Heart right ventricle (tissue), 16 donors: ENCODE measurements around the gene PTPRJ. TPM values are rescaled to one million over a fixed set of nuclear protein-coding genes. Genes with fewer than 3 reads are reported as not detected.

Source experiments
- ATAC-seq, 8 donors: fragments of 200-7000 bp; cut with Tn5 transposase; one replicate each; pipeline ENCODE4 v1.9.1; 2020; ENCODE audit warnings: mild to moderate bottlenecking in 8 of 8, moderate library complexity in 8 of 8, moderate number of reproducible peaks in 1 of 8
- DNase-seq, 2 donors: peaks; one replicate each; pipeline ENCODE4 v3.0.0-alpha.2; 2020
- H3K27ac ChIP-seq, 10 donors: fragments of 200-600 bp; sonication (generic) in 2 of 10; one replicate each; pipeline versions ENCODE4 v1.5.0 to v1.8.0; 2020 to 2022; ENCODE audit warnings: mild to moderate bottlenecking in 3 of 10
- H3K27me3 ChIP-seq, 7 donors: fragments of 200-600 bp; one replicate each; pipeline ENCODE4 v1.8.0; 2021 to 2022; ENCODE audit warnings: mild to moderate bottlenecking in 2 of 7
- H3K36me3 ChIP-seq, 9 donors: fragments of 200-600 bp; sonication (generic) in 1 of 9; one replicate each; pipeline versions ENCODE4 v1.5.0 to v1.8.0; 2020 to 2022; ENCODE audit warnings: mild to moderate bottlenecking in 2 of 9
- H3K4me1 ChIP-seq, 9 donors: fragments of 200-600 bp; sonication (generic) in 1 of 9; one replicate each; pipeline versions ENCODE4 v1.5.0 to v1.8.0; 2020 to 2022; ENCODE audit warnings: mild to moderate bottlenecking in 4 of 9
- H3K4me3 ChIP-seq, 10 donors: fragments of 200-600 bp; sonication (generic) in 2 of 10; one replicate each; pipeline versions ENCODE4 v1.5.0 to v1.8.0; 2020 to 2022; ENCODE audit warnings: mild to moderate bottlenecking in 7 of 10, moderate library complexity in 2 of 10
- H3K9me3 ChIP-seq, 11 donors: fragments of 200-600 bp in 10 of 11; sonication (generic) in 2 of 11; one replicate each; pipeline versions ENCODE4 v1.5.0 to v1.8.0; 2013 to 2022; ENCODE audit warnings: mild to moderate bottlenecking in 2 of 11, control low read depth in 1 of 11, moderate library complexity in 1 of 11
- CTCF ChIP-seq, 9 donors: fragments of 200-600 bp; sonication (generic) in 2 of 9; IDR thresholded peaks; one replicate each; pipeline versions ENCODE4 v1.5.0 to v1.8.0; 2021 to 2022; ENCODE audit warnings: antibody characterized with exemption in 9 of 9, mild to moderate bottlenecking in 5 of 9, moderate library complexity in 1 of 9
- WGBS, 2 donors: extraction: QIAGEN DNeasy Blood & Tissue Kit; methylation state at CpG; one replicate each; pipeline ENCODE4 v1.1.7; 2013; ENCODE audit warnings: inconsistent platforms in 1 of 2; 5-methylcytosine and 5-hydroxymethylcytosine counted together
- intact Hi-C, 10 donors: fragments of 100-400 bp; cut with DNase I; formaldehyde crosslinking; loops; one replicate each; pipeline versions ENCODE4 v1.11.1 to v1.14.2; 2022
- polyA plus RNA-seq, 2 donors: library from polyadenylated mRNA; stranded (reverse); fragments of 200-250 nt; gene quantifications; one replicate each; pipeline ENCODE4 v1.2.3, GENCODE V29; 2013
- total RNA-seq, 10 donors: library from RNA; stranded (reverse); fragmentation: NEBNext Ultra II Directional in 3 of 10; extraction: Animal tissue kit (Norgen Biotek cat#: 25700) in 3 of 10; gene quantifications; one replicate each; pipeline versions ENCODE4 v1.2.1 to v1.2.4, GENCODE V29; 2021 to 2023
- donor health status: Arrhythmogenic right ventricular cardiomyopathy.
- donor health status: ischemic (EF 13 %, LVEDD 7.1; RV severe dilation, severe dysfunction).
- donor health status: healthy with polysubstance abuse.
- donor health status: DM: no; HTN: yes; CAD: no.
- donor health status: DM: no; HTN: no; CAD: no.
- donor health status: ischemic (EF 25% LVEDD 6.9; RV normal size, moderate dysfunction).
- donor health status: ischemic (EF 25% LVEDD 5.7; RV mildly dilated, moderate dysfunction).
- donor health status: healthy.
- donor health status: DM: yes; HTN: yes; CAD: no.
- donor health status: Ischemic cardiomyopathy.
- donor health status: ischemic (EF 35%, LVEDD 5.7; RV mildly dilated, moderate dysfunction).
- donor health status: nonischemic (EF 11% LVEDD 7.7; RV severe dilation, severe dysfunction).
- donor health status: DM: yes; HTN: yes; CAD: no.
- donor health status: PGD.
- donor health status: ischemic (EF 29% LVEDD 5.4; RV normal size, mild dysfunction).
- donor health status: nonischemic (EF 23%, LVEDD 6.1; RV moderate dilation, normal function).

PTPRJ gene
- total and polyA plus RNA-seq, 12 donors = 0.78 to 22.9 (median 6.7) TPM

GRCh38 chr11:47955061-47955755, 25.2 kb upstream of the PTPRJ start:
- no peaks in the 10 kb centered on the region for H3K27me3 ChIP-seq
- TF ChIP-seq CTCF (IDR thresholded peaks at IDR 0.05) = no peak
- H3K36me3 ChIP-seq = no peaks in the 10 kb centered on the region
- peaks cover 0 to 6% (median 0%) of the 10 kb centered on the region in 9 donors for H3K4me1 ChIP-seq
- WGBS, 2 donors = 90% methylated on average over 4 of the region's 4 CpGs
- intact Hi-C loops = no loop called here
- DNase-seq (no peak), ATAC-seq (no peak)
- H3K9me3 ChIP-seq = no peaks in the 10 kb centered on the region
- H3K4me3 ChIP-seq = no peak overlapping the region
- H3K27ac ChIP-seq = no peak overlapping the region

GRCh38 chr11:47960015-47960414, 20.3 kb upstream of the PTPRJ start:
- intact Hi-C loops = loop anchor here in 1 of 10 donors (10.0 kb wide), 1 partner anchor 145 kb away; no protein-coding TSS in a partner anchor
- no peak overlapping the region for H3K4me3 ChIP-seq
- no peaks in the 10 kb centered on the region for H3K4me1 ChIP-seq
- H3K9me3 ChIP-seq = no peaks in the 10 kb centered on the region
- ATAC-seq (no peak), DNase-seq (no peak)
- no peak overlapping the region for H3K27ac ChIP-seq
- WGBS, 2 donors = 96 to 98% methylated on average over 6 of the region's 6 CpGs
- H3K27me3 ChIP-seq = no peaks in the 10 kb centered on the region
- H3K36me3 ChIP-seq = no peaks in the 10 kb centered on the region
- TF ChIP-seq CTCF (IDR thresholded peaks at IDR 0.05) = no peak

GRCh38 chr11:47961383-47961782, 19.0 kb upstream of the PTPRJ start:
- H3K4me3 ChIP-seq = no peak overlapping the region
- ATAC-seq (no peak), DNase-seq (no peak)
- H3K36me3 ChIP-seq = no peaks in the 10 kb centered on the region
- no peak for TF ChIP-seq CTCF (IDR thresholded peaks at IDR 0.05)
- H3K4me1 ChIP-seq = no peaks in the 10 kb centered on the region
- no peaks in the 10 kb centered on the region for H3K9me3 ChIP-seq
- H3K27ac ChIP-seq = no peak overlapping the region
- WGBS, 2 donors = 94 to 95% methylated on average over 5 of the region's 5 CpGs
- no peaks in the 10 kb centered on the region for H3K27me3 ChIP-seq
- intact Hi-C loops = loop anchor here in 1 of 10 donors (10.0 kb wide), 1 partner anchor 143 kb away; no protein-coding TSS in a partner anchor

- ATAC-seq = no peak
- 93% methylated on average over 6 of the region's 6 CpGs for WGBS, 2 donors
- DNase-seq = no peak
- intact Hi-C loops = loop anchor here in 1 of 10 donors (10.0 kb wide), 1 partner anchor 140 kb away; no protein-coding TSS in a partner anchor
- Histone ChIP-seq H3K9me3 (no peaks in the 10 kb centered on the region), H3K36me3 (no peaks in the 10 kb centered on the region), H3K27ac (no peak overlapping the region), H3K27me3 (no peaks in the 10 kb centered on the region), H3K4me1 (no peaks in the 10 kb centered on the region), H3K4me3 (no peak overlapping the region)
- no peak for TF ChIP-seq CTCF (IDR thresholded peaks at IDR 0.05)
Observed at GRCh38 chr11:47964546-47964945, 15.8 kb upstream of the PTPRJ start.
